HEK293 (cell line): ENCODE results near the gene KCND2.

ENCODE experiments used
- CTCF ChIA-PET: fragments of 350-600 bp; formaldehyde crosslinking; extraction: SDS; loops from one replicate; lab custom pipeline; 2021; ENCODE audit warnings: antibody characterized with exemption; lab: Yijun Ruan, JAX
- POLR2A ChIA-PET: fragments of 300-600 bp; formaldehyde crosslinking; extraction: SDS; loops from one replicate; lab custom pipeline; 2020; ENCODE audit warnings: antibody characterized with exemption, inconsistent platforms; lab: Yijun Ruan, JAX
- H3K27ac ChIP-seq: fragments of 200-500 bp; sonication (Bioruptor generic); 2 replicates; pipeline ENCODE4 v1.5.1; 2014; ENCODE audit warnings: low read depth, low read length, control low read depth, inconsistent platforms; ENCODE audit errors: extremely low read depth
- H3K36me3 ChIP-seq, 2 experiments: fragments of 200-500 bp in 1 of 2; sonication (Bioruptor generic) in 1 of 2; 1 replicate in 1 of 2; 2 replicates in 1 of 2; pipeline ENCODE4 v1.5.1; 2014 to 2017; ENCODE audit warnings: inconsistent platforms in 2 of 2, low read length in 2 of 2; ENCODE audit not compliant: control insufficient read depth in 2 of 2, insufficient read depth in 1 of 2
- H3K4me1 ChIP-seq: fragments of 200-500 bp; sonication (Bioruptor generic); 2 replicates; pipeline ENCODE4 v1.5.1; 2014; ENCODE audit warnings: mild to moderate bottlenecking, low read length, inconsistent platforms; ENCODE audit not compliant: control insufficient read depth, insufficient read depth
- H3K4me3 ChIP-seq: 2 replicates; pipeline ENCODE4 v1.5.1; 2011; ENCODE audit warnings: low read depth, mild to moderate bottlenecking, control low read depth, low read length, moderate library complexity
- H3K9me3 ChIP-seq: fragments of 200-500 bp; sonication (Bioruptor generic); 2 replicates; pipeline ENCODE4 v1.5.1; 2014; ENCODE audit warnings: low read depth, low read length, inconsistent platforms; ENCODE audit not compliant: control insufficient read depth, insufficient read depth
- EGR2 ChIP-seq: fragments of 450-650 bp; formaldehyde crosslinking; IDR thresholded peaks from 2 replicates; pipeline ENCODE4 v1.5.1; 2016; ENCODE audit warnings: low read depth, missing biosample characterization, missing genetic modification characterization
- GLIS2 ChIP-seq: fragments of 450-650 bp; formaldehyde crosslinking; IDR thresholded peaks from 2 replicates; pipeline ENCODE4 v1.5.1; 2016; ENCODE audit warnings: missing biosample characterization, missing genetic modification characterization
- PRDM2 ChIP-seq: fragments of 450-650 bp; formaldehyde crosslinking; IDR thresholded peaks from 2 replicates; pipeline ENCODE4 v1.5.1; 2016; ENCODE audit warnings: missing biosample characterization, missing genetic modification characterization, borderline replicate concordance
- REST ChIP-seq: fragments of 450-650 bp; formaldehyde crosslinking; IDR thresholded peaks from 2 replicates; pipeline ENCODE4 v1.5.1; 2016; ENCODE audit warnings: missing biosample characterization, missing genetic modification characterization
- SETDB1 ChIP-seq: IDR thresholded peaks from one replicate; pipeline ENCODE4 v1.6.1; 2017; ENCODE audit warnings: mild to moderate bottlenecking, low read length, moderate library complexity, mixed read lengths; ENCODE audit not compliant: insufficient read length
- TCF7L2 ChIP-seq: IDR thresholded peaks from 2 replicates; pipeline ENCODE4 v1.6.1; 2011; ENCODE audit warnings: low read depth, mild to moderate bottlenecking, inconsistent platforms, low read length, moderate library complexity, borderline replicate concordance
- ZFHX2 ChIP-seq: fragments of 450-650 bp; formaldehyde crosslinking; conservative IDR thresholded peaks from 2 replicates; pipeline ENCODE4 v1.5.1; 2016; ENCODE audit warnings: missing biosample characterization, missing genetic modification characterization
- ZFP41 ChIP-seq: fragments of 450-650 bp; formaldehyde crosslinking; IDR thresholded peaks from 2 replicates; pipeline ENCODE4 v1.5.1; 2016; ENCODE audit warnings: missing biosample characterization, missing genetic modification characterization, borderline replicate concordance
- ZNF248 ChIP-seq: fragments of 450-650 bp; formaldehyde crosslinking; IDR thresholded peaks from 2 replicates; pipeline ENCODE4 v1.5.1; 2017; ENCODE audit warnings: missing biosample characterization, missing genetic modification characterization
- ZNF558 ChIP-seq: fragments of 450-650 bp; formaldehyde crosslinking; IDR thresholded peaks from 2 replicates; pipeline ENCODE4 v1.5.1; 2016; ENCODE audit warnings: missing biosample characterization, missing genetic modification characterization
- ZNF610 ChIP-seq: fragments of 450-650 bp; formaldehyde crosslinking; IDR thresholded peaks from 2 replicates; pipeline ENCODE4 v1.5.1; 2016; ENCODE audit warnings: missing biosample characterization, missing genetic modification characterization, borderline replicate concordance
- ZNF660 ChIP-seq: fragments of 450-650 bp; IDR thresholded peaks from 2 replicates; pipeline ENCODE4 v1.5.1; 2018; ENCODE audit warnings: missing biosample characterization, mild to moderate bottlenecking, missing genetic modification characterization
- ZNF785 ChIP-seq: fragments of 450-650 bp; formaldehyde crosslinking; IDR thresholded peaks from 2 replicates; pipeline ENCODE4 v1.5.1; 2016; ENCODE audit warnings: missing biosample characterization, missing genetic modification characterization
- ZNF791 ChIP-seq: fragments of 450-650 bp; formaldehyde crosslinking; IDR thresholded peaks from 2 replicates; pipeline ENCODE4 v1.5.1; 2016; ENCODE audit warnings: missing biosample characterization, missing genetic modification characterization
- ZSCAN4 ChIP-seq: fragments of 450-650 bp; formaldehyde crosslinking; IDR thresholded peaks from 2 replicates; pipeline ENCODE4 v1.5.1; 2017; ENCODE audit warnings: missing biosample characterization, missing genetic modification characterization

The KCND2 gene

GRCh38 chr7:120588416-120588815, 315.4 kb downstream of the KCND2 start:
- ChIA-PET CTCF (no interaction called here), POLR2A (no interaction called here)
- no peak overlapping the region for H3K4me3 ChIP-seq
- no peaks in the 10 kb centered on the region for H3K36me3 ChIP-seq
- TF ChIP-seq EGR2 (tag by site-specific recombination) (peak; percentile 30; the same call in 1 of the 2 replicates), ZNF558 (tag by site-specific recombination) (no peak), PRDM2 (tag by site-specific recombination) (no peak), TCF7L2 (no peak), ZSCAN4 (0 out of 2 replicates have a peak, but pooled peaks have one; percentile 40), ZNF785 (no peak), ZNF791 (tag by site-specific recombination) (no peak), GLIS2 (tag by site-specific recombination) (no peak), ZFHX2 (tag by site-specific recombination) (peak; percentile 42)
- TF ChIP-seq, all 188 proteins: peak for 3
- no peaks in the 10 kb centered on the region for H3K4me1 ChIP-seq
- H3K9me3 ChIP-seq, result no peaks in the 10 kb centered on the region
- H3K27ac ChIP-seq, result no peak overlapping the region

GRCh38 chr7:120588862-120589261, 315.9 kb downstream of the KCND2 start:
- ChIA-PET POLR2A (no interaction called here), CTCF (no interaction called here)
- no peak overlapping the region for H3K4me3 ChIP-seq
- no peaks in the 10 kb centered on the region for H3K9me3 ChIP-seq
- no peaks in the 10 kb centered on the region for H3K36me3 ChIP-seq
- no peaks in the 10 kb centered on the region for H3K4me1 ChIP-seq
- no peak for TF ChIP-seq ZFP41 (tag by site-specific recombination)
- TF ChIP-seq REST, result no peak
- no peak for TF ChIP-seq ZNF610 (tag by site-specific recombination)
- TF ChIP-seq ZNF248 (tag by site-specific recombination), result no peak
- no peak for TF ChIP-seq ZNF660 (tag by site-specific recombination)
- no peak for TF ChIP-seq SETDB1
- no peak overlapping the region for H3K27ac ChIP-seq
